Thyroid gland (tissue), 4 donors: ENCODE data around the gene SEMA5B. TPM values are rescaled to one million over a fixed set of nuclear protein-coding genes. Genes with fewer than 3 reads are reported as not detected.

Experiments
- DNase-seq, 2 donors: peaks; one replicate each; pipeline ENCODE4 v3.0.0-alpha.2; 2019
- H3K27ac ChIP-seq, 3 donors: fragments of 200-600 bp; sonication (generic); 1 replicate in 2 of 3; 2 replicates in 1 of 3; pipeline ENCODE4 v1.5.1; 2016 to 2019; ENCODE audit warnings: mild to moderate bottlenecking in 1 of 3, moderate library complexity in 1 of 3
- H3K27me3 ChIP-seq: fragments of 200-600 bp; sonication (generic); one replicate; pipeline ENCODE4 v1.5.1; 2019
- H3K36me3 ChIP-seq, 2 donors: fragments of 200-600 bp; sonication (generic); one replicate each; pipeline ENCODE4 v1.5.1; 2016 to 2019
- H3K4me1 ChIP-seq, 2 donors: fragments of 200-600 bp; sonication (generic); one replicate each; pipeline ENCODE4 v1.5.1; 2017 to 2019
- H3K4me3 ChIP-seq, 3 donors: fragments of 200-600 bp; sonication (generic); replicated peaks in 1 of 3; 1 replicate in 2 of 3; 2 replicates in 1 of 3; pipeline ENCODE4 v1.5.1; 2016; ENCODE audit warnings: mild to moderate bottlenecking in 1 of 3
- H3K9me3 ChIP-seq: fragments of 200-600 bp; sonication (generic); one replicate; pipeline ENCODE4 v1.5.1; 2017
- CTCF ChIP-seq, 6 experiments: fragments of 200-600 bp in 3 of 6; fragments of 450-650 bp in 3 of 6; sonication (generic) in 3 of 6; IDR thresholded peaks; one replicate each; pipeline ENCODE4 v1.5.1; 2016 to 2019; ENCODE audit warnings: antibody characterized with exemption in 6 of 6, mild to moderate bottlenecking in 2 of 6, inconsistent platforms in 1 of 6, moderate library complexity in 1 of 6
- POLR2A ChIP-seq, 2 donors: fragments of 450-650 bp; IDR thresholded peaks; one replicate each; pipeline ENCODE4 v1.6.1; 2017; ENCODE audit warnings: antibody characterized with exemption in 2 of 2, mild to moderate bottlenecking in 2 of 2, moderate library complexity in 1 of 2
- WGBS, 2 donors: methylation state at CpG; one replicate each; pipeline ENCODE4 v1.1.5; 2017; 5-methylcytosine and 5-hydroxymethylcytosine counted together
- intact Hi-C: fragments of 100-400 bp; cut with DNase I; formaldehyde crosslinking; loops from one replicate; pipeline ENCODE4 v1.15.1; 2023
- total RNA-seq, 4 donors: library from RNA; depleted of rRNA; stranded (reverse); fragments of >200 nt; gene quantifications; one replicate each; pipeline ENCODE4 v1.2.3, GENCODE V29; 2016

Gene SEMA5B
- total RNA-seq, 4 donors from 2014 or later = 0.56 to 5.3 (median 0.63) TPM

- TF ChIP-seq CTCF (IDR thresholded peaks at IDR 0.05) = no peak
- no peak for TF ChIP-seq POLR2A (IDR thresholded peaks at IDR 0.05)
- Histone ChIP-seq H3K27ac (no peak overlapping the region), H3K4me1 (peaks cover 0 to 9% of the 10 kb centered on the region in 2 donors), H3K4me3 (no peak overlapping the region), H3K27me3 (no peaks in the 10 kb centered on the region), H3K9me3 (no peaks in the 10 kb centered on the region), H3K36me3 (no peaks in the 10 kb centered on the region)
- 89 to 90% methylated on average over 1 of the region's 1 CpG for WGBS, 2 donors
- DNase-seq = no peak
- intact Hi-C loops = no loop called here
Observed at GRCh38 chr3:123018683-123019082, 8.9 kb downstream of the SEMA5B start.

GRCh38 chr3:123015596-123015995 is 12.0 kb downstream of the SEMA5B start:
- Histone ChIP-seq H3K27ac (no peak overlapping the region), H3K9me3 (no peaks in the 10 kb centered on the region), H3K27me3 (no peaks in the 10 kb centered on the region), H3K4me1 (peaks cover 0 to 4% of the 10 kb centered on the region in 2 donors), H3K4me3 (no peak overlapping the region), H3K36me3 (no peaks in the 10 kb centered on the region)
- intact Hi-C loops = no loop called here
- TF ChIP-seq POLR2A (IDR thresholded peaks at IDR 0.05) (no peak), CTCF (IDR thresholded peaks at IDR 0.05) (no peak)
- no peak for DNase-seq
- 91 to 92% methylated on average over 3 to 4 of the region's 4 CpGs for WGBS, 2 donors

GRCh38 chr3:123013876-123014275 is 13.7 kb downstream of the SEMA5B start:
- no peak for DNase-seq
- H3K27ac ChIP-seq = no peak overlapping the region
- no peaks in the 10 kb centered on the region for H3K36me3 ChIP-seq
- WGBS, 2 donors = 78 to 87% methylated on average over 5 to 6 of the region's 6 CpGs
- H3K4me1 ChIP-seq = no peaks in the 10 kb centered on the region
- H3K9me3 ChIP-seq = no peaks in the 10 kb centered on the region
- TF ChIP-seq POLR2A (IDR thresholded peaks at IDR 0.05) = no peak
- no peak for TF ChIP-seq CTCF (IDR thresholded peaks at IDR 0.05)
- intact Hi-C loops = no loop called here
- no peak overlapping the region for H3K4me3 ChIP-seq
- no peaks in the 10 kb centered on the region for H3K27me3 ChIP-seq

- Histone ChIP-seq H3K4me1 (no peaks in the 10 kb centered on the region), H3K27me3 (no peaks in the 10 kb centered on the region), H3K9me3 (no peaks in the 10 kb centered on the region), H3K36me3 (no peaks in the 10 kb centered on the region), H3K4me3 (no peak overlapping the region), H3K27ac (no peak overlapping the region)
- intact Hi-C loops = no loop called here
- no peak for DNase-seq
- TF ChIP-seq CTCF (IDR thresholded peaks at IDR 0.05) = no peak
- no peak for TF ChIP-seq POLR2A (IDR thresholded peaks at IDR 0.05)
- WGBS, 2 donors = 95 to 100% methylated on average over 1 of the region's 1 CpG
Observed at GRCh38 chr3:123012652-123013051, 14.9 kb downstream of the SEMA5B start.

- Histone ChIP-seq H3K27ac (no peak overlapping the region), H3K4me3 (no peak overlapping the region), H3K27me3 (no peaks in the 10 kb centered on the region), H3K9me3 (no peaks in the 10 kb centered on the region), H3K36me3 (no peaks in the 10 kb centered on the region), H3K4me1 (no peaks in the 10 kb centered on the region)
- TF ChIP-seq POLR2A (IDR thresholded peaks at IDR 0.05) (no peak), CTCF (IDR thresholded peaks at IDR 0.05) (no peak)
- intact Hi-C loops = no loop called here
- DNase-seq = no peak
- WGBS, 2 donors = 86 to 100% methylated on average over 1 of the region's 1 CpG
Observed at GRCh38 chr3:123011447-123011846, 16.1 kb downstream of the SEMA5B start.
